HUES64 (cell line): ENCODE measurements around the gene LRRC32.

Experiments
- H3K27ac ChIP-seq: 2 replicates; pipeline ENCODE4 v1.7.0; 2013; ENCODE audit warnings: low read depth, low read length, inconsistent platforms
- H3K27me3 ChIP-seq: 2 replicates; pipeline ENCODE4 v1.6.1; 2013; ENCODE audit warnings: mild to moderate bottlenecking, low read length; ENCODE audit not compliant: insufficient read depth
- H3K36me3 ChIP-seq: 2 replicates; pipeline ENCODE4 v1.6.1; 2013; ENCODE audit warnings: mild to moderate bottlenecking, low read length; ENCODE audit not compliant: insufficient read depth
- H3K4me1 ChIP-seq: 2 replicates; pipeline ENCODE4 v1.6.1; 2013; ENCODE audit warnings: mild to moderate bottlenecking, low read length, moderate library complexity; ENCODE audit not compliant: insufficient read depth
- H3K4me3 ChIP-seq: 2 replicates; pipeline ENCODE4 v1.5.1; 2013; ENCODE audit warnings: mild to moderate bottlenecking, low read length, moderate library complexity
- H3K9ac ChIP-seq: 2 replicates; pipeline ENCODE4 v1.6.1; 2013; ENCODE audit warnings: mild to moderate bottlenecking, low read depth, low read length
- H3K9me3 ChIP-seq: 2 replicates; pipeline ENCODE4 v1.6.1; 2013; ENCODE audit warnings: low read depth, low read length; ENCODE audit not compliant: insufficient read depth
- WGBS: fragments of 150-250, 120-280 bp; methylation state at CpG from one replicate; pipeline ENCODE4 v1.1.7; 2013; ENCODE audit warnings: missing lambda C conversion rate; 5-methylcytosine and 5-hydroxymethylcytosine counted together

The LRRC32 gene

GRCh38 chr11:76660533-76661305 lies 9.8 kb downstream of the LRRC32 start:
- 94% methylated on average over 34 of the region's 34 CpGs for WGBS
- Histone ChIP-seq H3K27ac (no peak overlapping the region), H3K9me3 (no peaks in the 10 kb centered on the region), H3K9ac (no peak overlapping the region), H3K36me3 (no peaks in the 10 kb centered on the region), H3K4me3 (no peak overlapping the region), H3K27me3 (no peaks in the 10 kb centered on the region), H3K4me1 (peaks cover 2% of the 10 kb centered on the region; the same call in 1 of the 2 replicates)

DNA sequence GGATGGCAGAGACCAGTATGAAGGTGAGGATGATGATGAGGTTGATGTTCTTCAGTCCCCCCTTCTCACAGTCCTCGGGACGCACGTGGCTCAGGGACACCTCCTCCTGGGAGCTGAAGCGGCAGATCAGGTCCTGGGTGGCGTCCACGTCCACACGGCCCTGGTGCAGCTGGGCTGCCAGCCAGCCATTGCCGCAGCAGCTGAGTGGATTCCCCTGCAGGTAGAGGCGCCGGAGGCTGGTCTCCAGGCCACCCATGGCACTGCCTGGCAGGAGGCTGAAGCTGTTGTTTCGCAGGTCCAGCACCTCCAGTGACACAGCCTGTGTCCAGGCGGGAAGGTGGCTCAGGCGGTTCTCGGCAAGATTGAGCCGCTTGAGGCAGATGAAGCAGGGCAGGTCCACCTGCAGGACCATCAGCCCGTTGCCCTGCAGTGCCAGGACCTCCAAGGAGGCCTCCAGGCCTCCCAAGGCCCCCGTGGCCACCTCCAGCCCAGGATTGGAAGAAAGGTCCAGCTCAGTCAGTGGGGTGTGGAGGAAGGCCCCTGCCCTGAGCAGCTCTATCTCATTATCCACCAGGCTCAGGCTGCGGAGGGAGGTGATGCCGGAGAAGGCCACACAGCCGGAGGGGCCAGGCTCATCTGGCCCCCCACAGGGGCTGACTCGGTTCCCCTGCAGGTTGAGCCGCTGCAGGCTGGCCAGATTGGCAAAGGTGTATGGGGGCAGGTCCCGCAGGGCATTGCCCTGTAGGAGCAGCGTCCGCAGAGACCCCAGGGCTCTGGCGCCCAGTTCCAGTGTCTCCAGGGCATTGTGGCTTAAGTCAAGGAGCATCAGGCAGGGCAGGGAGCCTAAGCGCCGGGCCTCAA lies 10.6 kb downstream of the LRRC32 start:
- no peak overlapping the region for H3K9ac ChIP-seq
- H3K27ac ChIP-seq = no peak overlapping the region
- H3K27me3 ChIP-seq = no peaks in the 10 kb centered on the region
- 94% methylated on average over 28 of the region's 28 CpGs for WGBS
- H3K36me3 ChIP-seq = no peaks in the 10 kb centered on the region
- no peak overlapping the region for H3K4me3 ChIP-seq
- peaks cover 3% of the 10 kb centered on the region; the same call in 1 of the 2 replicates for H3K4me1 ChIP-seq
- H3K9me3 ChIP-seq = no peaks in the 10 kb centered on the region

DNA sequence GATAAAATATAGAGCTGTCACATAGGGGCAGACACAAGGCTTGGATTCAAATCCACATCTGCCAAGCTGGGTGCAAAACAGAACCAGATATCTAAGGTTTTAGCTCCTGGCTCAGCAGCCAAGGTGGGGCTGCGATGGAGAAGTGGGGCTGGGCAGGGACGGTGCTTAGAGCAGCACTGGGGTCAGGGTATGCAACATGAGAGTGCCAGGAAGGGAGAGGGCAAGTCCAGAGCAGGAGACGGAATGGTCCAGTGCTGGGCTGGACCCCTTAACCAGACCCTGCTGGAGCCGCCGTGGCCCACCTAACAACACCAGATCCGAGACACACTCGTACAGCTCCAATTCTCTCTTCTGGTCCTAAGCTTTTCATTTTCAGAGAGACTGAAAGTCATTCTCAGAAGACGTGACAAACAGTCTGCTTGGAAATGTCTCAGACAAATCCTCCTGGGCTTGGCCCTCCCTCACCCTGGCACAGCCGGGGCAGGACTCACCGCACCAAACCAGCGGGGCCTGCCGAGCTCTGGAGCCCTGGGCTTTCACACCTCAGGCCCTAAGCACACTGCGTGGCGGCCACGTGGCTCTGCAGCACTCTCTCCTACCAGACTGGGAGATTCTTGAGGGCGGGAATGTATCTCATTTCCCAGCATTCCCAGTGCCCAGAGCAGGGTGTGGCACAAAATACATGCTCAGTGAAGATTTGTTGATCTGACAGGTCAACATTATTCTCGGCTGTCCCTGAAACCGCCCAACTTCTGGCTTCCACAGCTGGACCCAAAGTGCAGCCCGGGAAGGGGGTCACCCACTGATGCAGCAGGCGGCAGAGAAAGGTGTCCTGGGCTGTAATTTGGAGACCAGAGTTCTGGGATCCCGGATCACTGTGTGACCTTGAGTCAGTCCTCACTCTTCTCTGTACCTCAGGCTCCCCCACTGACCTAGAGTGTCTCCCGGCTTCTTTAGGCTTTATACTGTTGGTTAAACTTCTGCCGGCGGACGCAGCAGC lies 11.6 kb downstream of the LRRC32 start:
- Histone ChIP-seq H3K9ac (no peak overlapping the region), H3K4me3 (no peak overlapping the region), H3K9me3 (no peaks in the 10 kb centered on the region), H3K27ac (no peak overlapping the region), H3K27me3 (no peaks in the 10 kb centered on the region), H3K36me3 (no peaks in the 10 kb centered on the region), H3K4me1 (peaks cover 3% of the 10 kb centered on the region; the same call in 1 of the 2 replicates)
- 90% methylated on average over 25 of the region's 25 CpGs for WGBS

GRCh38 chr11:76658231-76658630 lies 12.3 kb downstream of the LRRC32 start:
- Histone ChIP-seq H3K4me3 (no peak overlapping the region), H3K36me3 (no peaks in the 10 kb centered on the region), H3K9me3 (no peaks in the 10 kb centered on the region), H3K27ac (no peak overlapping the region), H3K9ac (no peak overlapping the region), H3K27me3 (no peaks in the 10 kb centered on the region), H3K4me1 (peaks cover 3% of the 10 kb centered on the region; the same call in 1 of the 2 replicates)
- 78% methylated on average over 3 of the region's 3 CpGs for WGBS

DNA sequence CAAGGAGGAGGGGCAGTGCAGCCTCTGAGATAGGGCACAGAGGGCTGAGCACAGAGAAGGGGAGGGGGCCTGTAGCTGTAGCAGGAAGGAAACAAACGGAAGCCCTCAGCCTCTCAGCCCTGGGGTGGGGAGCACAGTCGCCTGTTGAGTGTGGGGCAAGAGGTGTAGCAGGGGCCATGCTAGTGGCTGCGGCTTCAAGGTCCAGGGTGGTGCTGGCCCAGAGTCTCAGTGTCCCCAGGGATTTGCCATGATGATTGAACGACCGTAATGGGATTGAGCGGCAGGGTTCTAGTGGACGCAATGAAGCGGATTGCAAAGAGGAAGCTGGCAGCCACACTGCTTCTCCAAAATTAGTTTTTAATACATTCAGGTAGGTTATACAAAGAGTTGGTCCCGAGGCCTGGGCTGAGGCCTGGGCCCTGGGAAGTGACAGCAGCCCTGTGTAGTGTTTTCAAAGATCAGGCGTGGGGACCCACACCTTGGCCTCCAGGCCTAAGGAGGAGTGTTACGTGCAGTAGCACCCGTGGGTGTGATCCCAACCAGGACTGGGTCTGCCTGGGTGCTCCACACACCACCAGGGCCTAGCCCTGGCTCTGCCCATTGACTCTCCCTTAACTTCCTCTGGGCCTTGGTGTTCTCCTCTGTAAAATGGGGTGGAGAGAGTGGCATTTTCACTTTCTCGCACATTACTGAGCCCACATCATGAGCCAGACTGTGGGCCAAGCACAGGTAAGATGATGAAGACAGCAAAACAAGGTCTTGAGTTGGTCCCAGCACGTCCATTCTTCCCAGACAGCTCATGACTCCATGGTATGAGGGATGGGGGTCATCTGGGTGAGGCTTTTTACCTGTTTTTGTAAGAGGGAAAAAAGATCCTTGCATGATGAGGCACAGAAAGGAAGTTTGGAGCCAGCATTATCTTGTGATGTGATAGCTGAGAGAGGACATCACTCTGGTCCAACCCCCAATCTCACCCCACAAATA lies 13.1 kb downstream of the LRRC32 start:
- Histone ChIP-seq H3K9me3 (no peaks in the 10 kb centered on the region), H3K4me3 (no peak overlapping the region), H3K27ac (no peak overlapping the region), H3K36me3 (no peaks in the 10 kb centered on the region), H3K9ac (no peak overlapping the region), H3K4me1 (peaks cover 3% of the 10 kb centered on the region; the same call in 1 of the 2 replicates), H3K27me3 (no peaks in the 10 kb centered on the region)
- WGBS = 89% methylated on average over 14 of the region's 14 CpGs

GRCh38 chr11:76656571-76657081 lies 13.9 kb downstream of the LRRC32 start:
- Histone ChIP-seq H3K4me1 (peaks cover 3% of the 10 kb centered on the region; the same call in 1 of the 2 replicates), H3K27me3 (no peaks in the 10 kb centered on the region), H3K9me3 (no peaks in the 10 kb centered on the region), H3K9ac (no peak overlapping the region), H3K4me3 (no peak overlapping the region), H3K27ac (no peak overlapping the region), H3K36me3 (no peaks in the 10 kb centered on the region)
- 64% methylated on average over 7 of the region's 7 CpGs for WGBS

GRCh38 chr11:76656050-76656531 lies 14.5 kb downstream of the LRRC32 start:
- no peak overlapping the region for H3K9ac ChIP-seq
- no peak overlapping the region for H3K4me3 ChIP-seq
- 88% methylated on average over 8 of the region's 8 CpGs for WGBS
- H3K27ac ChIP-seq = no peak overlapping the region
- H3K36me3 ChIP-seq = no peaks in the 10 kb centered on the region
- no peaks in the 10 kb centered on the region for H3K9me3 ChIP-seq
- no peaks in the 10 kb centered on the region for H3K27me3 ChIP-seq
- H3K4me1 ChIP-seq = peaks cover 3% of the 10 kb centered on the region; the same call in 1 of the 2 replicates

DNA sequence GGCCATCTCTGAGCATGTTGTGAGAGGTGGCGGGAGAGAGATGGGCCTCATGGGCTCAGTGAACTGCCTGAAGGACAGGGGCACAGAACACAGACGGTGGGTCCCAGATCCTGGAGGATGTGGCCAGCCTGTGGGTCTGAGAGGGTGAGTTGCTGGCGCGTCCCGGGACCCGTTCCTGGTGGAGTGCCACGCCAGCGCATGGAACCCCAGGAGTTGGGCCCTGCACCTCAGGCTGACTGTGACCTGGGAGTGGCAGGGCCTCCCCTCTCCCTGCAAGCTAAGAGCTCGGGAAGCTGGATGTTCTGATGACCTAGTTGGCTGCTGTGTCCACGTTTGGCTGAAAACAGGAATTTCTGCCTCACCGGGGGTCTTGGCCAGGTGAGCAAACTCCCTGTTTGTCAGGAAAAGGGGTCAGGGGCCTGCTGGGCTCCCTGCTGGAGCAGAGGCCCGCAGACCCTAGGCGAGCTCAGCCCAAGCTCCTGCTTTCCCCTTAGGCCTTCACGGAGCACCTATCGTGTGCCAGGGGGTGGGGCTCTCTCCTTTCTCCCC lies 15.0 kb downstream of the LRRC32 start:
- no peak overlapping the region for H3K9ac ChIP-seq
- peaks cover 3% of the 10 kb centered on the region; the same call in 1 of the 2 replicates for H3K4me1 ChIP-seq
- H3K27ac ChIP-seq = no peak overlapping the region
- H3K36me3 ChIP-seq = no peaks in the 10 kb centered on the region
- no peak overlapping the region for H3K4me3 ChIP-seq
- H3K9me3 ChIP-seq = no peaks in the 10 kb centered on the region
- no peaks in the 10 kb centered on the region for H3K27me3 ChIP-seq
- 90% methylated on average over 14 of the region's 15 CpGs for WGBS

GRCh38 chr11:76654980-76655379 lies 15.6 kb downstream of the LRRC32 start:
- 98% methylated on average over 4 of the region's 4 CpGs for WGBS
- Histone ChIP-seq H3K4me3 (no peak overlapping the region), H3K27ac (no peak overlapping the region), H3K27me3 (no peaks in the 10 kb centered on the region), H3K36me3 (no peaks in the 10 kb centered on the region), H3K9me3 (no peaks in the 10 kb centered on the region), H3K4me1 (peaks cover 3% of the 10 kb centered on the region; the same call in 1 of the 2 replicates), H3K9ac (no peak overlapping the region)
